H9 (cell line): ENCODE measurements around the gene FAM222B. TPM values are rescaled to one million over a fixed set of nuclear protein-coding genes. Genes with fewer than 3 reads are reported as not detected.

Experiments
- DNase-seq: peaks from one replicate; pipeline ENCODE4 v3.0.0-alpha.2; 2017
- H2AFZ ChIP-seq: one replicate; pipeline ENCODE4 v1.6.1; 2013; ENCODE audit warnings: mild to moderate bottlenecking, low read length, control low read depth, moderate library complexity
- H2AK5ac ChIP-seq: 2 replicates; pipeline ENCODE4 v1.6.1; 2013; ENCODE audit warnings: low read length, control low read depth, mixed read lengths; ENCODE audit not compliant: insufficient read length
- H2BK120ac ChIP-seq: one replicate; pipeline ENCODE4 v1.6.1; 2013; ENCODE audit warnings: low read depth, mild to moderate bottlenecking, low read length, control low read depth, inconsistent platforms; ENCODE audit not compliant: poor library complexity, severe bottlenecking
- H2BK12ac ChIP-seq: 2 replicates; pipeline ENCODE4 v1.6.1; 2013; ENCODE audit warnings: low read length, control low read depth, mixed read lengths, low read depth; ENCODE audit not compliant: insufficient read length
- H2BK15ac ChIP-seq: 2 replicates; pipeline ENCODE4 v1.6.1; 2013; ENCODE audit warnings: low read depth, low read length, control low read depth
- H2BK20ac ChIP-seq: one replicate; pipeline ENCODE4 v1.6.1; 2013; ENCODE audit warnings: low read depth, mild to moderate bottlenecking, low read length, control low read depth, inconsistent platforms; ENCODE audit not compliant: poor library complexity, severe bottlenecking
- H2BK5ac ChIP-seq: 2 replicates; pipeline ENCODE4 v1.6.1; 2013; ENCODE audit warnings: low read length, control low read depth, mixed read lengths; ENCODE audit not compliant: insufficient read length
- H3K14ac ChIP-seq: 2 replicates; pipeline ENCODE4 v1.6.1; 2013; ENCODE audit warnings: low read length, control low read depth; ENCODE audit not compliant: insufficient read depth
- H3K18ac ChIP-seq: 2 replicates; pipeline ENCODE4 v1.6.1; 2013; ENCODE audit warnings: low read depth, mild to moderate bottlenecking, mixed read lengths, low read length, control low read depth; ENCODE audit not compliant: insufficient read length
- H3K23ac ChIP-seq: 2 replicates; pipeline ENCODE4 v1.6.1; 2013; ENCODE audit warnings: low read length, control low read depth, mixed read lengths, low read depth; ENCODE audit not compliant: insufficient read length
- H3K23me2 ChIP-seq: 2 replicates; pipeline ENCODE4 v1.6.1; 2013; ENCODE audit warnings: low read depth, mild to moderate bottlenecking, mixed read lengths, low read length, control low read depth; ENCODE audit not compliant: insufficient read length, poor library complexity, severe bottlenecking
- H3K27ac ChIP-seq: 2 replicates; pipeline ENCODE4 v1.5.1; 2013; ENCODE audit warnings: low read length, control low read depth, mixed read lengths, low read depth; ENCODE audit not compliant: insufficient read length
- H3K27me3 ChIP-seq: 2 replicates; pipeline ENCODE4 v1.6.1; 2013; ENCODE audit warnings: low read length, control low read depth, inconsistent platforms; ENCODE audit not compliant: insufficient read depth
- H3K4ac ChIP-seq: 2 replicates; pipeline ENCODE4 v1.6.1; 2013; ENCODE audit warnings: low read depth, mild to moderate bottlenecking, control low read depth, inconsistent platforms, low read length, moderate library complexity
- H3K4me1 ChIP-seq: 2 replicates; pipeline ENCODE4 v1.6.1; 2013; ENCODE audit warnings: low read length, control low read depth, inconsistent platforms; ENCODE audit not compliant: insufficient read depth
- H3K4me2 ChIP-seq: 2 replicates; pipeline ENCODE4 v1.6.1; 2013; ENCODE audit warnings: low read length, control low read depth, mixed read lengths; ENCODE audit not compliant: insufficient read length, insufficient read depth
- H3K56ac ChIP-seq: 2 replicates; pipeline ENCODE4 v1.6.1; 2013; ENCODE audit warnings: low read depth, mild to moderate bottlenecking, mixed read lengths, low read length, control low read depth; ENCODE audit not compliant: insufficient read length
- H3K79me1 ChIP-seq: 2 replicates; pipeline ENCODE4 v1.6.1; 2013; ENCODE audit warnings: low read depth, mild to moderate bottlenecking, moderate library complexity, low read length, control low read depth, inconsistent platforms; ENCODE audit not compliant: insufficient read depth, poor library complexity, severe bottlenecking
- H3K79me2 ChIP-seq: 2 replicates; pipeline ENCODE4 v1.6.1; 2013; ENCODE audit warnings: low read length, control low read depth, inconsistent platforms; ENCODE audit not compliant: insufficient read depth
- H3K9ac ChIP-seq: 2 replicates; pipeline ENCODE4 v1.6.1; 2013; ENCODE audit warnings: low read length, control low read depth, mixed read lengths; ENCODE audit not compliant: insufficient read length; ENCODE audit errors: extremely low read depth
- H3K9me3 ChIP-seq: one replicate; pipeline ENCODE4 v1.6.1; 2013; ENCODE audit warnings: low read depth, low read length, inconsistent platforms; ENCODE audit not compliant: control insufficient read depth
- H3T11ph ChIP-seq: one replicate; pipeline ENCODE4 v1.6.1; 2013; ENCODE audit warnings: mild to moderate bottlenecking, low read length, control low read depth, inconsistent platforms
- H4K20me1 ChIP-seq: one replicate; pipeline ENCODE4 v1.6.1; 2013; ENCODE audit not compliant: control insufficient read depth, insufficient read length, insufficient read depth
- H4K5ac ChIP-seq: 2 replicates; pipeline ENCODE4 v1.6.1; 2013; ENCODE audit warnings: low read depth, mild to moderate bottlenecking, mixed read lengths, low read length, control low read depth; ENCODE audit not compliant: insufficient read length
- H4K8ac ChIP-seq: replicated peaks from 2 replicates; pipeline ENCODE4 v1.6.1; 2013; ENCODE audit warnings: low read length, control low read depth, mixed read lengths, low read depth; ENCODE audit not compliant: insufficient read length
- H4K91ac ChIP-seq: 2 replicates; pipeline ENCODE4 v1.6.1; 2013; ENCODE audit warnings: low read depth, mild to moderate bottlenecking, moderate library complexity, mixed read lengths, low read length, control low read depth; ENCODE audit not compliant: insufficient read length
- H3K27ac Mint-ChIP-seq, 3 experiments: 2 replicates in 2 of 3; 3 replicates in 1 of 3; pipeline ENCODE4 v1.8.0; 2020 to 2021; ENCODE audit warnings: mixed read lengths in 3 of 3, mild to moderate bottlenecking in 1 of 3, moderate library complexity in 1 of 3
- H3K27me3 Mint-ChIP-seq: 2 replicates; pipeline ENCODE4 v1.8.0; 2021; ENCODE audit warnings: low read depth, mild to moderate bottlenecking, moderate library complexity, mixed read lengths
- H3K36me3 Mint-ChIP-seq, 3 experiments: 2 replicates in 2 of 3; 3 replicates in 1 of 3; pipeline ENCODE4 v1.8.0; 2020 to 2021; ENCODE audit warnings: low read depth in 3 of 3, mixed read lengths in 3 of 3; ENCODE audit not compliant: insufficient read depth in 1 of 3
- H3K4me1 Mint-ChIP-seq, 2 experiments: 2 replicates each; pipeline ENCODE4 v1.8.0; 2020; ENCODE audit warnings: mixed read lengths in 2 of 2
- H3K4me3 Mint-ChIP-seq, 2 experiments: 2 replicates in 1 of 2; 3 replicates in 1 of 2; pipeline ENCODE4 v1.8.0; 2020 to 2021; ENCODE audit warnings: mild to moderate bottlenecking in 2 of 2, mixed read lengths in 2 of 2, moderate library complexity in 1 of 2
- H3K9me3 Mint-ChIP-seq, 2 experiments: 2 replicates in 1 of 2; 3 replicates in 1 of 2; pipeline ENCODE4 v1.8.0; 2020; ENCODE audit warnings: mild to moderate bottlenecking in 2 of 2, mixed read lengths in 2 of 2, moderate library complexity in 1 of 2
- WGBS: extraction: QIAGEN DNeasy Blood & Tissue Kit; methylation state at CpG from one replicate; pipeline ENCODE4 v1.1.7; 2013; ENCODE audit warnings: missing lambda C conversion rate, low lambda C conversion rate, mixed read lengths; ENCODE audit not compliant: insufficient read length; ENCODE audit errors: extremely low coverage; 5-methylcytosine and 5-hydroxymethylcytosine counted together
- total RNA-seq: library from RNA; stranded (reverse); gene quantifications from 2 replicates; pipeline ENCODE4 v1.2.1, GENCODE V29; 2021
- TF ChIP-seq, protein P1 (sequence below): fragments of 200-600 bp; sonication (generic); conservative IDR thresholded peaks from 3 replicates; pipeline ENCODE4 v1.8.0; 2021; ENCODE audit warnings: antibody characterized with exemption, mild to moderate bottlenecking

The FAM222B gene
- total RNA-seq, 1 experiment from 2014 or later, result 76.1 TPM

DNA sequence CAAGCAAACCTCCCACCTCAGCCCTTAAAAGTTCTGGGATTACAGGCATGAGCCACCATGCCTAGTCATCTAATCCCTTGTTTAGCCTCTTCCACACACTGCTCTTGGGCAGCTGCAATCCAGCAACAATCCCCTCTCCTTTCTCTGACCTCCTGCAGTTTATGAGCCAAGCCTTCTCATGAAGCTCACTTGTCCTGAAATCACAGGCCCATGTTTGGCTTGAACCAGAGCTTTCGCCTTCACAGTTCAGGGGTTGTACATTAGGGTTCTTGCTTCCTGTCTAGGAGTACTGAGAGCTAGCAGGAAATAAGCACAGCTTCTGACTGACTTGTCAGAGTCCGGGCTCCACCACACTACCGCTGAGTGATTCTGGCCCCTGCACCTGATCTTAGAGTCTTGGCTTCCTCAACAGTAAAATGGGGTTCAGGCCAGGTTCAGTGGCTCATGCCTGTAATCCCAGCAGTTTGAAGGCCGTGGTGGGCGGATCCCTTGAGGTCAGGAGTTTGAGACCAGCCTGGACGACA, 28.5 kb upstream of the FAM222B start:
- H2AFZ ChIP-seq, result no peak overlapping the region
- TF ChIP-seq, protein P1, sequence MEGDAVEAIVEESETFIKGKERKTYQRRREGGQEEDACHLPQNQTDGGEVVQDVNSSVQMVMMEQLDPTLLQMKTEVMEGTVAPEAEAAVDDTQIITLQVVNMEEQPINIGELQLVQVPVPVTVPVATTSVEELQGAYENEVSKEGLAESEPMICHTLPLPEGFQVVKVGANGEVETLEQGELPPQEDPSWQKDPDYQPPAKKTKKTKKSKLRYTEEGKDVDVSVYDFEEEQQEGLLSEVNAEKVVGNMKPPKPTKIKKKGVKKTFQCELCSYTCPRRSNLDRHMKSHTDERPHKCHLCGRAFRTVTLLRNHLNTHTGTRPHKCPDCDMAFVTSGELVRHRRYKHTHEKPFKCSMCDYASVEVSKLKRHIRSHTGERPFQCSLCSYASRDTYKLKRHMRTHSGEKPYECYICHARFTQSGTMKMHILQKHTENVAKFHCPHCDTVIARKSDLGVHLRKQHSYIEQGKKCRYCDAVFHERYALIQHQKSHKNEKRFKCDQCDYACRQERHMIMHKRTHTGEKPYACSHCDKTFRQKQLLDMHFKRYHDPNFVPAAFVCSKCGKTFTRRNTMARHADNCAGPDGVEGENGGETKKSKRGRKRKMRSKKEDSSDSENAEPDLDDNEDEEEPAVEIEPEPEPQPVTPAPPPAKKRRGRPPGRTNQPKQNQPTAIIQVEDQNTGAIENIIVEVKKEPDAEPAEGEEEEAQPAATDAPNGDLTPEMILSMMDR, result no peak
- H2BK12ac ChIP-seq, result peak overlapping the region; percentile 50
- Mint-ChIP-seq H3K9me3 (no peaks in the 10 kb centered on the region), H3K4me3 (no peak overlapping the region), H3K27ac (peak overlapping the region in 1 of 3 experiments; percentile 68; a peak in 4 of 7 replicates), H3K36me3 (no peaks in the 10 kb centered on the region), H3K4me1 (peaks cover 0 to 12% of the 10 kb centered on the region in 2 experiments; a peak in 2 of 4 replicates), H3K27me3 (peaks cover 15% of the 10 kb centered on the region)
- H3K79me2 ChIP-seq, result no peaks in the 10 kb centered on the region
- no peak overlapping the region for H3K27ac ChIP-seq
- no peak for DNase-seq
- no peak overlapping the region for H3K4me2 ChIP-seq
- no peak overlapping the region for H3K23ac ChIP-seq
- no peak overlapping the region for H3K9ac ChIP-seq
- H3K4ac ChIP-seq, result no peak overlapping the region
- no peak overlapping the region; the same call in 1 of the 2 replicates for H3K14ac ChIP-seq
- no peak overlapping the region for H2AK5ac ChIP-seq
- no peak overlapping the region for H3K18ac ChIP-seq
- no peak overlapping the region for H2BK5ac ChIP-seq
- H3K9me3 ChIP-seq, result no peaks in the 10 kb centered on the region
- no peak overlapping the region for H2BK20ac ChIP-seq
- H2BK15ac ChIP-seq, result no peak overlapping the region
- H2BK120ac ChIP-seq, result no peak overlapping the region
- no peaks in the 10 kb centered on the region for H3K23me2 ChIP-seq
- no peaks in the 10 kb centered on the region for H3K4me1 ChIP-seq
- H4K8ac ChIP-seq, result no peak overlapping the region
- no peaks in the 10 kb centered on the region for H3K27me3 ChIP-seq
- H3K79me1 ChIP-seq, result no peaks in the 10 kb centered on the region
- no peak overlapping the region for H3T11ph ChIP-seq
- no peak overlapping the region for H4K91ac ChIP-seq
- no CpG with 5 or more reads among the region's 6 CpGs for WGBS
- no peak overlapping the region for H3K56ac ChIP-seq
- H4K5ac ChIP-seq, result no peak overlapping the region
- no peaks in the 10 kb centered on the region for H4K20me1 ChIP-seq
